Non-pigmented ciliary epithelial cell (primary cell): ENCODE results near the gene CRYGN.

Experiments used
- DNase-seq: peaks from one replicate; pipeline ENCODE4 v3.0.0-alpha.2; 2010; ENCODE audit warnings: low read depth

Gene CRYGN

GRCh38 chr7:151390598-151391357 is 49.2 kb downstream of the CRYGN start:
- DNase-seq = no peak

DNA sequence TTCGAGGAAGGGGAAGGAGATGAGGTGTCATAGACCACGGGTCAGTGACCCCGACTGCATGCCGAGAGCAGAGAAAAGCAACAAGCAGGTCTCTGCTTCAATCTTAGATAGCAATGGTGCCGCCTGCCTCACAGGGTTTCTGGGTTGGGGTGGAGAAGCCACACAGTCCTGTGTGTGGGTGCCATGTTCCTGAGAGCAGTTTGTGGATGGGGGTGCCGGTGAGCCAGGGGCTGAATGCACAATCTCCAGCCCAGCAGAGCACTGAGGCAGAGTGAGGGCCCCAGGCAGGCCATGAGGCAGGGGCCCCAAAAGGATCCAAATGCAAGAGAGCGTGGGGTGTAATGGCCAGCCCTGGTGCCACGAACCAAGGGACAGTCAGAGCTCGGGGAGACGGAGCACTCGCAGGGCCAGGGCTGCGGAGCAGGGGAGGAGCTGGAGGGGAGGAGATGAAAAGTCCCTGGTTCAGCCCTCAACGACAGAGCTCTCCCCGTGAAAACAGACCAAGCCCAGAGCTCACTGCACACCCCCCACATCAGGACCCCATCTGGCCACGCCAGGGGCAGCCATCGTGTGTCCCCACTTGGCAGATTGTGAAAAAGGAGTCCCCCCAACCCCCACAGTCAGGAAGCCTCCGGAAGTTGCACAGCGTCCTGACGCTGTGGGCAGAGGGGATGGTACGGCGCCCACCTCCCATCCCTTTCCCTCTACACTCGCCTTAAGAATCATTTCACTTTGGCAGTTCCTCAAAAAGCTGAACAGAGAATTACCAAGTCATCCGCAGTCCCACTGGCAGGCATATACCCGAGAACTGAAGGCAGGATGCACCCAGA is 50.0 kb downstream of the CRYGN start:
- DNase-seq = no peak

DNA sequence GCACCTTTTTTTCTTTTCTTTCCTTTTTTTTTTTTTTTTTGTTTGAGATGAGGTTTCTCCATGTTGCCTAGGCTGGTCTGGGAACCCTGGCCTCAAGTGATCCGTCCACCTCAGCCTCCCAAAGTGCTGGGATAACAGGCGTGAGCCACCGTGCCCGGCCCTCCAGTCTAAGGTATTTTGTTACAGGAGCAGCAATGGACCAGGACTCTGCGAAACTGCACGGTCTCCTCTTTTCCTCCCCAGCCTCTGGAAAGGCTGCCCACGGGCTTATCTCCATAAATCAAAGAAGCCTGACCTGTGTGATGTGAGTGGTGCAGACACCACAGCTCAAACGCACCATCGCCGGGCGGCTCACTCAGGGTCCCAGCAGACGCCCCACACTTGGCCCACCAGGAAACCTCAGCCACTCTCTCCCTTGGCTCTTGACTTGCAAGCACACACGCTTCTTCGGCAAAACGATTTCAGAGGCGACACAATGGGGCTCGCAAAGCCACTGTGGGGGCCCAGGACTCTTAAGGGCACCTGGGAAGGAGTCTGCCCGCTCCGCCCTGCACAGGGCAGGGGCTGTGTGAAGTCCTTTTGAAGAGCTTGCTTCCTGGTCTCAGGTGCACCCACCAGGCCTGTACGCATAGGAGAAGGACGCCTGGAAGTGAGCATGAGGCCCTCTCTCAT is 50.7 kb downstream of the CRYGN start:
- no peak for DNase-seq

- no peak for DNase-seq
Measured at GRCh38 chr7:151388430-151388829, 51.5 kb downstream of the CRYGN start.

- DNase-seq = no peak
Measured at GRCh38 chr7:151388007-151388297, 52.0 kb downstream of the CRYGN start.

DNA sequence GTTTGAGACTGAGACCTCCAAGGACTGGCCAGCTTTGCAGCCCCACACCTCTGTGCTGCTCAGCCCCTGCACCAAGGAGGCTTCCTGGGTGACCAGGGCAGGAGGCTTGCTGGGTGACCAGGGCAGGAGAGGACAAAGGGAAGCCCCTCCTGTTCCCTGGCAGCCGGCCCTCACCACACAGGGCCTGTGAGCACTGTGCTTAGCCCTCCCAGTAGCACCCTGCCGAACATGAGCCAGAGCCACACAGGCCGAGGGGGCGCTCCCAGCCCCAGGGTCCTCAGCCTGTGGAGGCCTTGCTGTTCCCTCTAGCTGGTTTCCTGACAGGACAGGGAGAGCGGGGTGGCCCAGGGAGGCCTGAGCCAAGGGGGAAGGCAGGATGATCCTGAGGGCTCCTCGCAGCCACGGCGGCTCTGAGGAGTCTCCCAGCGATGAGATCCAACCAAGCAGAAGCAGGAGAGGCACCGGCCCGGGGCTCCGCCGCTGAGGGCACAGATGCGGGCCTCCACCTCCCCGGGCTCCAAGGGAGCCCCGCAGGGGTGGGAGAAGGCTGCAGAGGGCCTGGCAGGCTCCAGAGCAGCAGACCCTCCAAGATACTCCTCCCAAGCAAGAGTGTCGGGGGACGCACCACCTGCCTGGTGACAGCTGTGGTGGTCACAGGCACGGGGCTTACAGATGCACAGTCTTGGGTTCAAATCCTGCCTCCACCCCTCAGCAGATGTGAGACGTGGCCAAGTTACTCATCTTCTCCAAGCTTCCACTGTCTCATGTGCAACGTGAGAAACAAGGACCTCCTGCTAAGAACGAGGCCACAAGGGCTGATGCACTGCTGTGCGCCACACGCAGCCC is 52.6 kb downstream of the CRYGN start:
- no peak for DNase-seq

DNA sequence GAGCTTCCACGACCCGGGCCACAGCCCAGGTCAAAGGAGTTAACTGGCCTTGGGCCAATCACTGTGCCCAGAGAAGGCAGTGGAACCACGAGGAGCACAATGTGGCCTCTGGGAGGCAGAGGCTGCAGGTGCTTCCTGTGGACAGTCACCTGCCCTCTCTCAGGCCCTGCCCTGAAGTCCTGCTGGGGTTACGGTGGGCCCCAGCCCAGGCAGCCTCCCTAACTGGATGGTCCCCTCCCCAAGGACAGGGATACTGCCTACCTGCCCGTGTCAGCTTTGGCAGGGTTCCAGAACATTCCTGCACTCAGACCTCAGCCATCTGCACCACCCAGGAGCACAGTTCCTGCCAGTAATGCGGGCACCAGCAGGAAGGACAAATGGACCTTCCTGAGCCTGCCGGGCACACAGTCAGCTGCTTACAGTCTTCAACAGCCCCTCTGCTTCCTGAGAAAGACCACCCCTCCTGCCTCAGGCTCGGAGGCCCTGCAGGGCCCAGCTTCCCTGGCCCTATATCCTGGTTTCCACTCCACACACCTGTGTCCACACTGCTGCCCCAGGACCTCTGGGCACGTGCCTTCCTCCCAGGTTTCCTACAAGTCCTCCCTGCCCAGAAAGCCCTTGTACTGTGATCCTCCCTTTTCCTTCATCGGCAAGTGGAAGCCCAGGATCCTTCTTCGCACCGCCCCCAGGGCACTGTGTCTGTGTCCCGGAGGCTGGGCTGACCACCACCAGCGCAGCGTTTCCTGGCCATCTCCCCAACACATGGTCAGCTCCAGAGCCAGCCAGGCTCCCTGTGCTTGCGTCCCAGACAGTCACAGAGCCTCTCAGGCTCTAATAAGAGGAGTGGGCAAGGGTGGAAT is 53.4 kb downstream of the CRYGN start:
- no peak for DNase-seq

GRCh38 chr7:151385626-151386300 is 54.2 kb downstream of the CRYGN start:
- no peak for DNase-seq

DNA sequence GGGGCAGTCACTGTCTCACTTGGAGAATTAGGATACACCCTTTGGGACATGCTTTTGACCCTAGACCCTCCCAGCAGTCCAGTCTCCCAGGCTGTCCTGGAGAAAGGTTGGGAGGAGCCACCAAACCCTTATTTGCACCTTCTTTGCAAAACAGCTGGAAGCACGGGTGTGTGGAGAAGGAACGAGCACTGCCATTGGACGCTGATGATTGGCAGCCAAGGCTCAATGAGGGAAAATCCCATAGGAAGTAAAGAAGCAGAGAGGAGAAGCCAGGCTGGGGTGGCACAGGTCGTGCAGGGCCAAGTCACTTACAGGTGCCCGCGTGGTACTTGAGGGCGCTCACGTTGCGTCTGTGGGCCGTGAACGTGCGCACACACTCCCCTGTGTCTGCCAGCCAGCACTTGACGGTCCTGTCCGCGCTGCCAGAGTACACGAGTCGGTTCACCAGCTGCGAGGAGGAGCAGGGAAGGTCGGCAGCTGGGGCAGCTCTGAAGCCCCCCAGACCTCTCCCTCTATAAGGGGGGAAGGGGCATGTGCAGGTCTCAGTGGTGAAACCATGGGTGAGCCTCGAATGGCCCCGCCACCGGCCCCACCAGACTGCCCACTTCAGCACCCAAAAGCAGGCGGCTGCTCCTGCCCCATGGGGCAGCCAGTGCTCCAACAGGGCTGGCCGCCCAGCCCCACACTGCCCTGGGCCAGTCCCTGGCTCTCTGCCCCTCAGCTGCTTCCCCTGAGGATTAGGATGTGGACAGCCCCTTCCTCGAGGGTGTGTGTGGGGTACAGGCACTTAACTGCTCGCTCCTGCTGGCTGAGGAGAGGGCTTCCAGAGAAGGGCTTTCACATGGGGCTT is 54.9 kb downstream of the CRYGN start:
- no peak for DNase-seq

DNA sequence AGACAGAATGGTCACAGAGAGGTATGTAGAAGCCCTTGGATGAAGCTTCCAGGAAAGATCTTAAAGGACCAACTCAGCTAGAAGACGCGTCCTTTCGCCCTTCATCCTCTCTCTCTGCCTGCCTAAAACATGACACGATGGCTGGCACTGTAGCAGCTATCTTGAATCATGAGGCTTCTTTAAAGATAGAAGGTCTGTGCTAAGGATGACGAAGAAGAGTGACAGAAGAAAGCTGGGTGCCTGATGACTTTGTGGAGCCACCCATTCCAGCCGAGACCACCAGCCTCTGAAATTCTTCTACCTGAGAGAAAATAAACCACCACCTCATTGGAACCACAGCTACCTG is 55.6 kb downstream of the CRYGN start:
- DNase-seq = no peak

GRCh38 chr7:151383638-151384351 is 56.1 kb downstream of the CRYGN start:
- no peak for DNase-seq

DNA sequence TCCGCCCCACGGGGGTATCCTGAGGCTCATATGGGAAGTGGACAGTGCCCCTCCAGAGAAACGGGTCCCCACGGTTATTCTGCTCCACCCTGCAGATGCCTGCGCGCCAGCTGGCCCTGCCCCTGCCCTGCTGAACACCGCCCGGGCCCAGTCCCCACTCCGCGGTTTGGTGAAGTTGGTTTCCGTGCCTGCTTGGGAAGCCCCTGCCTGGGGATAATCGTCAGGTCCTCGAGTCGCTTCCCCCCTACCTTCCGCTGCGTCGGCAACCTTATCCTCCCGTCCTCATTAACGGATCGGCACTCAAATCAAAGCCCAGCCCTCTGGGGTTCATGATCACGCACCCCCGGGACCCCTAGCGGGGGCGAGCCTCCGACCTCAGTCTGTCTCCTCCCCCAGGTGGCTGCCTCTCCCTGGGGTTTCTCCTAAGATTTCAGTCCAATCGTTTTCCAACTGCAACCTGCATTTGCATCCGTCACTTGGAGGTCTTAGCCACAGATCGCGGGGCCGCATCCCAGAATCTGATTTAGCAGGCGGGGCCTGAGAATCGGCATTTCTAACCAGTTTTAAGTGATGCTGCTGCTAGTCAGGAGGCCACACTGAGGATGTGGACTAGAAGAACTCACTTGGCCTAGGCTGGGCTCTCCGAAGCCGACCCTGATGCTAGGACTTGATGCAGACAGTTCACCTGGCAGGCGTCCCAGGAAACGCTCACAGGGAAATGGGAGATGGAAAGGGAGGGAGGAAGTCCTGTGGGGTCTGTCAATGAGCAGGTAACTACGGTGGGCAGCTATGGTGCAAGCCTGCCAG is 57.7 kb downstream of the CRYGN start:
- DNase-seq = no peak

DNA sequence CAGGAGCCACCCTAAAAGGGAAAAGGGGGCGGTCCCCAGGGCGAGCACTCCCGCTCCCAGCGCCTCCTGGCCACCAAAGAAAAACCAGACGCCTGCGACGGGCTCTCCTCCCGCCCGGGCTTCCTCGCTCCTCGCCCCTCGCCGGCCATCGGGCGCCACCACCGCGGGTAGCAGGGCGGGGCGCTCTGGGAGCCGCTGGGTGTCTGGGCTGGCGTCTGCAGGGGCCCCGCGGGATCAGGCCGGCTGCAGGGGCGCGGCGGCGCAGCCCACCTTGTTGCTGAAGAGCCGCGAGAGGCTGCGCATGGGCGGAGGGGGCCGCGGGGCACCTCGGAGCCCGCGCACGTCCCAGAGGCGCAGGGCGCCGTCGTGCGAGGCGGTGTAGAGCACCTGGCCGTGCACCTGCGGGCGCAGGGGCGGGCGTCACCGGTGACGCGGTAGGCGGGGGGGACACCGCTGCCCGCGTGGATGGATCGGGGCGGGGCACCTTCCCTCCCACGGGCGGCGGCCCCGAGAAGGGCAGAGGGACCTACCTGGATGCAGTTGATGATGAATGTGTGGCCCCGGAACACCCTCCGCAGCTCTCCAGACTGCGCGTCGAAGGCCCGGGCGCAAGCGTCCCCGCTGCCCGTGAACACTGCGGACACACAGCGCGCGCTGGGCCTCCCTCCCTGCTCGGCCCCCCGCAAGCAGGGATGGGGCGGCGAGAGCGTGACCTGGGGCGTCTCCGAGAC is 58.4 kb downstream of the CRYGN start:
- no peak for DNase-seq

GRCh38 chr7:151381098-151381347 is 58.9 kb downstream of the CRYGN start:
- DNase-seq = no peak

DNA sequence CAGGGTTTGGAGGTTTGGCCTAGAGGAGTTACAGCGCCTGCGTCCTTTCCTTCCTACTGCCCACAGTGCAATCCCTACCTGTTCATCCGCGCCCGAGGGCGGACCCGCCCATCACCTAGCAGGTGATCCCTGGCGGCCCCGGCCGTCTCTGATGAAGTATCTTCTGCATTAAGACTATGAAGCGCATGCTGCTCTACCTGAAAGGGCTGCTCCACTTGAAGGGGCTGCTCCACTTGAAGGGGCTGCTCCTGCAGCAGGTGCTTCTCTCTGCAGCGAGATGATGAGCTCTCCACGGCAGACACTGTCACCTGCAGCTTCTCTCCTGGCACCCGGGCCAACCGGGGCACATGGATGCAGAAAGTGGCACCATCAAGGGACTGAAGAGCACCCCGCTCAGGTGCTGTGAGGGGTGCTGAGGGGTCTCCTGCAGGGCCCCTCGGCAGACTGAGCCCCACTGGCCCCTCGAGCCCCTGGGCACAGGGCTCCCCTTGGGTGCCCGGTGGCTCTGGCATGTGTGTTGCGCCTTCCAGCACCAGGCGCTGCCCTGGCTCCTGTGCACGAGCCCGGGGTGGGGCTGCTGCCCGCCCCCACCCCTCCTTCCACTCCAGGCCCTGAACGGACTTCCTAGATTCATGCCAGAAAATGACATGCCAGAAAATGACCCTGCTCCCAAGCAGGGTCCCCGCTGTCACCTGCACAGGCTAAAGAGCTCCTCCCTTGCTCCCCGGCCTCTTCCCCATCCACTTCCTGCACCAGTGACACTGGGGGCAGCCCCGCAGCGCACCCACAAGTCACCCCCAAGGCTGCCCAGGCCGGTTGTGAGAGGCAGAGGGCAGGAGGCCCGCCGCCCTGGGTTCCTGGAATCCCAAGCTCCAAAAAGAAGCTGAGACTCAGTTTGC is 59.5 kb downstream of the CRYGN start:
- DNase-seq = no peak

- no peak for DNase-seq
Measured at GRCh38 chr7:151379534-151380198, 60.3 kb downstream of the CRYGN start.
